Ishikawa (cell line): ENCODE measurements around the gene PDCD1LG2.

Experiments used
- RAD21 ChIP-seq: IDR thresholded peaks from 2 replicates; pipeline ENCODE4 v1.6.1; 2012; ENCODE audit warnings: low read depth
- TEAD4 ChIP-seq: IDR thresholded peaks from 2 replicates; pipeline ENCODE4 v1.6.1; 2012

DNA sequence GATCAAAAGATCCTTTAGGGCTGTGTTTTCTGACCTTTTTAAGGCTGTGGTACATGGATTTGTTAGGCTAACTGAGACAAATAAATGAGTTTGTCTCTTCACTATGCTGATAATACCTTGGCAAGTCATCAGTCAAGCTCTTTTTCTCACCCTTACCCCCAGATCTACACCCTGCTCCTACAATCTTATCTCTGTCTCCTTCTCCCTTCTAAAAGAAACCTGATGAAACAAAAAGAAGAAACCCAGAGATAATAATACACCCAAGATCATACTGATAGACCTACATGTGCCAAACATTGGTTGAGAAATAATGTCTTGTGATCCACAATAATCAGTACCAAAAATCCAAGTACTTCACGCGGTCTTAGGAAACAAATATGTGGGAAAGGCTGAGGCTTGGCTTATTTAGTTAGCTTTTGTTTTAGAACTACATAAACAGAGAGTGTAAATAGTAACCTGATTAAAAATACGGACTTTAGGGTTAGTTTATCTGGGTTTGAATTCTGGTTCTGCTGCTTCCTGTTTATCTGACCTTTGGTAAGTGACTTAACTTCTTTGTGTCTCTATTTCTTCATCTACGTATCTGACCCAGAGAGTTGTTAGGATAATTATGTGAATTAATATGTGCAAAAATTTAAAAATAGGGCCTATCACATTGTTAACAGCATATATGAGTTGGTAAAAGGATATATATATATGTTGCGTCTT lies 24.8 kb upstream of the PDCD1LG2 start:
- no peak for TF ChIP-seq RAD21
- TF ChIP-seq TEAD4 = no peak
